ENCODE measurements around the gene FHIT.

DNA sequence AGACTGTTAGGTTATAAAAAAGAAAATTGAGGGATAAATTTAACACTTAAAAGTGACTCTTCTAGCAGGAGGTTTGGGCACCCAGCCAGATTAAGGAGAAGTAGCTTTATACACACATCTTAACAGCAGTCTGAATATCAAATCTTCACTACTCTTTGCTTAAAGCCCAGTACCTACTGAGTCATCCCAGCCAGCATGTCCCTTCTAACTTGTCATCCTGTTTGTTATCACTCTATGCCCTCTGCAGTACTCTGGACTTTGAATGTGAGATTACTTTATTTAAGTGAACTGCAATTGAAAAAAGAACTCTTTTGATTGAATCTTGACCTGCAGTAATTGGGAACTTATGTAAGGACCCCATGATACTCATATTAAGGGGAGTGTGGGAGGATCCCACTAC lies 77.6 kb downstream of the FHIT start:
- TF ChIP-seq, protein P1, sequence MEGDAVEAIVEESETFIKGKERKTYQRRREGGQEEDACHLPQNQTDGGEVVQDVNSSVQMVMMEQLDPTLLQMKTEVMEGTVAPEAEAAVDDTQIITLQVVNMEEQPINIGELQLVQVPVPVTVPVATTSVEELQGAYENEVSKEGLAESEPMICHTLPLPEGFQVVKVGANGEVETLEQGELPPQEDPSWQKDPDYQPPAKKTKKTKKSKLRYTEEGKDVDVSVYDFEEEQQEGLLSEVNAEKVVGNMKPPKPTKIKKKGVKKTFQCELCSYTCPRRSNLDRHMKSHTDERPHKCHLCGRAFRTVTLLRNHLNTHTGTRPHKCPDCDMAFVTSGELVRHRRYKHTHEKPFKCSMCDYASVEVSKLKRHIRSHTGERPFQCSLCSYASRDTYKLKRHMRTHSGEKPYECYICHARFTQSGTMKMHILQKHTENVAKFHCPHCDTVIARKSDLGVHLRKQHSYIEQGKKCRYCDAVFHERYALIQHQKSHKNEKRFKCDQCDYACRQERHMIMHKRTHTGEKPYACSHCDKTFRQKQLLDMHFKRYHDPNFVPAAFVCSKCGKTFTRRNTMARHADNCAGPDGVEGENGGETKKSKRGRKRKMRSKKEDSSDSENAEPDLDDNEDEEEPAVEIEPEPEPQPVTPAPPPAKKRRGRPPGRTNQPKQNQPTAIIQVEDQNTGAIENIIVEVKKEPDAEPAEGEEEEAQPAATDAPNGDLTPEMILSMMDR (IDR thresholded peaks at IDR 0.05): no peak
- no peak for TF ChIP-seq EZH2 (IDR thresholded peaks at IDR 0.05)

Data from neural progenitor cell (in vitro differentiated cells).